Kidney (tissue), 14 donors: Measurements from ENCODE around the gene OSBP2. TPM values are rescaled to one million over a fixed set of nuclear protein-coding genes. Genes with fewer than 3 reads are reported as not detected.

Experiments used
- DNase-seq, 5 donors: peaks; one replicate each; pipeline ENCODE4 v3.0.0-alpha.2; 2013 to 2020
- FAIRE-seq: peaks from 2 replicates; lab custom pipeline; 2012; peaks lifted over from hg19 to GRCh38; lab: Jason Lieb, UNC
- H3K27ac ChIP-seq, 2 donors: one replicate each; pipeline ENCODE4 v1.7.0; 2013; ENCODE audit warnings: low read depth in 2 of 2, low read length in 2 of 2, inconsistent platforms in 1 of 2
- H3K27me3 ChIP-seq: one replicate; pipeline ENCODE4 v1.7.1; 2013; ENCODE audit warnings: low read length, inconsistent platforms; ENCODE audit not compliant: control insufficient read depth, insufficient read depth
- H3K36me3 ChIP-seq, 3 donors: one replicate each; pipeline versions ENCODE4 v1.7.0 to v1.7.1; 2013; ENCODE audit warnings: low read length in 3 of 3, control low read depth in 1 of 3, inconsistent platforms in 1 of 3; ENCODE audit not compliant: insufficient read depth in 3 of 3, control insufficient read depth in 2 of 3
- H3K4me1 ChIP-seq, 3 donors: one replicate each; pipeline versions ENCODE4 v1.7.0 to v1.7.1; 2013; ENCODE audit warnings: low read length in 3 of 3, inconsistent platforms in 1 of 3, low read depth in 1 of 3; ENCODE audit not compliant: control insufficient read depth in 2 of 3, insufficient read depth in 2 of 3
- H3K4me3 ChIP-seq, 3 donors: one replicate each; pipeline versions ENCODE4 v1.7.0 to v1.8.1; 2013; ENCODE audit warnings: low read length in 3 of 3, control low read depth in 1 of 3, inconsistent platforms in 1 of 3
- H3K9ac ChIP-seq, 3 donors: one replicate each; pipeline versions ENCODE4 v1.7.0 to v1.7.1; 2013; ENCODE audit warnings: low read length in 3 of 3, control low read depth in 1 of 3, inconsistent platforms in 1 of 3
- H3K9me3 ChIP-seq, 3 donors: one replicate each; pipeline versions ENCODE4 v1.7.0 to v1.7.1; 2013; ENCODE audit warnings: low read length in 3 of 3, control low read depth in 1 of 3, inconsistent platforms in 1 of 3; ENCODE audit not compliant: control insufficient read depth in 2 of 3, insufficient read depth in 1 of 3
- intact Hi-C: fragments of 100-400 bp; cut with DNase I; formaldehyde crosslinking; loops from one replicate; pipeline ENCODE4 v1.11.1; 2022
- polyA plus RNA-seq: library from polyadenylated mRNA; stranded (reverse); fragments of 350-450 nt; fragmentation: Illumina TruSeq; extraction: RNeasy Lipid Tissue Mini Kit (QIAGEN cat#74804); gene quantifications from one replicate; pipeline ENCODE4 v1.2.3, GENCODE V29; 2014; ENCODE audit warnings: low read depth, low replicate concordance; ENCODE audit not compliant: insufficient read depth
- total RNA-seq: library from RNA; stranded (reverse); fragmentation: NEBNext Ultra II Directional; extraction: Animal tissue kit (Norgen Biotek cat#: 25700); gene quantifications from one replicate; pipeline ENCODE4 v1.2.1, GENCODE V29; 2021
- TF ChIP-seq, protein P1 (sequence below): IDR thresholded peaks from 3 replicates; pipeline ENCODE4 v1.5.1; 2012; ENCODE audit warnings: mild to moderate bottlenecking, moderate library complexity, borderline replicate concordance; ENCODE audit not compliant: insufficient read depth; ENCODE audit errors: extremely low read depth
- donor health status: control.
- donor health status: control.
- donor health status: control.
- donor health status: control.
- donor health status: control.
- donor health status: DM: yes; HTN: yes; CAD: no.
- donor health status: Normal renal cell carcinoma (clear cell type).

The OSBP2 gene
- total and polyA plus RNA-seq, 2 donors from 2014 or later: 3.4 to 4.0 TPM

DNA sequence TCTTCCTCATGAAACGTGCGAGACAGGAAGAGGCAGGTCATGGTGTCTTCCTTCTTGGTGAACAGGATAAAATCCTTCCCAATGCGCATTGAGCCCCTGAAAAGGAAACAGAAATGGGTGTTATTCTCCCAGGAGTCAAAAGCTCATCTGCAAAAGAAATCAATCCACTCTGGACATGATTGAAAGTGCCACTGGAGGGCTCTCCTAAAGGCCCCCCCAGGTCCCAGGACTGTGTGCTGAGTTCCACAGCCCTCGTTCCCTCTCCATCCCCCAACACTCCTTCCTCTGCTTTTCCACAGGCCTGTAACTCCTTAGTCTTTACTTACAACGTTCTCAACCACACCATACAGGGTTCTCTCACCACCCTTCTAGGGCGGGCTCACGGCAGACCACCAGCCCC lies 251.7 kb downstream of the OSBP2 start:
- Histone ChIP-seq H3K9me3 (no peaks in the 10 kb centered on the region), H3K27me3 (no peaks in the 10 kb centered on the region), H3K4me3 (no peak overlapping the region), H3K27ac (no peak overlapping the region), H3K36me3 (peaks cover 25 to 56% (median 45%) of the 10 kb centered on the region in 3 donors), H3K9ac (no peak overlapping the region), H3K4me1 (peaks cover 0 to 6% (median 2%) of the 10 kb centered on the region in 3 donors)
- FAIRE-seq (no peak), DNase-seq (no peak)
- TF ChIP-seq, protein P1, sequence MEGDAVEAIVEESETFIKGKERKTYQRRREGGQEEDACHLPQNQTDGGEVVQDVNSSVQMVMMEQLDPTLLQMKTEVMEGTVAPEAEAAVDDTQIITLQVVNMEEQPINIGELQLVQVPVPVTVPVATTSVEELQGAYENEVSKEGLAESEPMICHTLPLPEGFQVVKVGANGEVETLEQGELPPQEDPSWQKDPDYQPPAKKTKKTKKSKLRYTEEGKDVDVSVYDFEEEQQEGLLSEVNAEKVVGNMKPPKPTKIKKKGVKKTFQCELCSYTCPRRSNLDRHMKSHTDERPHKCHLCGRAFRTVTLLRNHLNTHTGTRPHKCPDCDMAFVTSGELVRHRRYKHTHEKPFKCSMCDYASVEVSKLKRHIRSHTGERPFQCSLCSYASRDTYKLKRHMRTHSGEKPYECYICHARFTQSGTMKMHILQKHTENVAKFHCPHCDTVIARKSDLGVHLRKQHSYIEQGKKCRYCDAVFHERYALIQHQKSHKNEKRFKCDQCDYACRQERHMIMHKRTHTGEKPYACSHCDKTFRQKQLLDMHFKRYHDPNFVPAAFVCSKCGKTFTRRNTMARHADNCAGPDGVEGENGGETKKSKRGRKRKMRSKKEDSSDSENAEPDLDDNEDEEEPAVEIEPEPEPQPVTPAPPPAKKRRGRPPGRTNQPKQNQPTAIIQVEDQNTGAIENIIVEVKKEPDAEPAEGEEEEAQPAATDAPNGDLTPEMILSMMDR: no peak
- intact Hi-C loops: loop anchor here (5.0 kb wide), 1 partner anchor 141 kb away; no protein-coding TSS in a partner anchor

DNA sequence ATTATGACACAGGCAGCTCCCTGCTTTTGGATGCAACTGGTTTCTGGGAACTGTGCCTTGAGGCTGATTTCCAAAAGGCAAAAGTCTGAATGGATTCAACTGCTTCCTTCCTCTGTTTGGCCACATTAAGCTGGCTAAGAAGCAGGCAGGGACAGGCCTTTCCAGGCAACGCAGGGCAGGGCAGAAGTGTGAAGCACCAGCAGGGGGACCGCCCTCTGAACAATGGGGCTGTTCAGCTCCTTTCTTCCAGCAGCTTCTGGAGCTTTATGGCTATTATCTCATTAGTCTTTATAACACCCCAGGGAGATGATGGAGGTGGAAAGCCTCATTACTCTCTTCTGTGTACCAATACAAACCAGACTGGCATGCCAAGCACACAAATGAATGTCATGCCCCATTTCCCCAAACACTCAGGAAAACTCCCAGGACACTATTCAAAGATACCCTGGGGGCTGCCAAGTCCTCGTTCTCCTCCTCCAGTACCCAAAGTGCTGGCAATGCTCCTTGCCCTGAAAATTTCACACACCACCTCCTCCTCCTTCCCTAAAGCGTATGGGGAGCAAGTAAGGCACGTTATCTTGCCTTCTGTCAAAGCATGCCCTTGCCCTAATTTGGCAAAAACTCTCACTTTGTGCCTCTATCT lies 252.6 kb downstream of the OSBP2 start:
- intact Hi-C loops: loop anchor here (5.0 kb wide), 1 partner anchor 140 kb away; no protein-coding TSS in a partner anchor
- FAIRE-seq (no peak), DNase-seq (no peak)
- TF ChIP-seq, protein P1: no peak
- Histone ChIP-seq H3K36me3 (peaks cover 23 to 47% (median 36%) of the 10 kb centered on the region in 3 donors), H3K27ac (no peak overlapping the region), H3K9ac (no peak overlapping the region), H3K4me1 (peaks cover 0 to 6% (median 2%) of the 10 kb centered on the region in 3 donors), H3K27me3 (no peaks in the 10 kb centered on the region), H3K9me3 (no peaks in the 10 kb centered on the region), H3K4me3 (no peak overlapping the region)

DNA sequence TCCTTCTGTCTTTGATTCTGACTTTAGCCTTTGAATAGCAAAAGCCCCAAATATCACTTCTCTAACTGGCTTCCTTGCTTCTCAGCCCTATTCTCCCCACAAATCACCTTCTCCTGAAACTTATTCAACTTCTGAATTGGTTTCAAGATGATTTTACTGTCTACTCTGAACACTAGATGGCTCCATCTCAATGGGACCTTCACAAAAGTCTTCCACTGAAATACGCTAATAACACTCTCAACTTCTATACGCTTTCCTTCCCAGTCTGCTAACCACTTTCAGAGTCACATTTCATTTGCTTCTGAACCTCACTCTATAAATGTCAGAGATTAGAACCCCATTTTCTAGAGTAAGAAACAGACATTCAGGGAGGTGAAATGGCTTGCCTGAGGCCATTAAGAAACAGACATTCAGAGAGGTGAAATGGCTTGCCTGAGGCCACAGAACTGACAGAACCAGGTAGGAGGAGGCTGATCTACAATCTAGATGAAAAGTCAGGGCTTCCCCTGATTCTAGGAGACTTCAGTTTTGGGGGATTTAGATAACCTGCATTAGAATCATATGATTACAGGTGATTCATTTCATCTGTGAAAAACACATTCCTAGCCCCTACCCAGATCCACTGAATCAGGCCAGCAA lies 253.3 kb downstream of the OSBP2 start:
- H3K4me3 ChIP-seq: no peak overlapping the region
- peak; percentile 87 for FAIRE-seq
- TF ChIP-seq, protein P1: peak; percentile 77
- no peaks in the 10 kb centered on the region for H3K27me3 ChIP-seq
- H3K4me1 ChIP-seq: peaks cover 0 to 6% (median 2%) of the 10 kb centered on the region in 3 donors
- intact Hi-C loops: loop anchor here (5.0 kb wide), 1 partner anchor 139 kb away; no protein-coding TSS in a partner anchor
- no peaks in the 10 kb centered on the region for H3K9me3 ChIP-seq
- peak in 2 of 5 donors; percentile 61 to 82 for DNase-seq
- no peak overlapping the region for H3K9ac ChIP-seq
- H3K27ac ChIP-seq: no peak overlapping the region
- peaks cover 23 to 43% (median 36%) of the 10 kb centered on the region in 3 donors for H3K36me3 ChIP-seq
